ENCODE data around the gene BCOR. TPM values are rescaled to one million over a fixed set of nuclear protein-coding genes. Genes with fewer than 3 reads are reported as not detected.

BCOR gene
- total and polyA plus RNA-seq, 2 of the 13 experiments (the other 11 are each of a cell fraction or from before 2014, with no cell fraction given), result 14.3 to 15.2 TPM

DNA sequence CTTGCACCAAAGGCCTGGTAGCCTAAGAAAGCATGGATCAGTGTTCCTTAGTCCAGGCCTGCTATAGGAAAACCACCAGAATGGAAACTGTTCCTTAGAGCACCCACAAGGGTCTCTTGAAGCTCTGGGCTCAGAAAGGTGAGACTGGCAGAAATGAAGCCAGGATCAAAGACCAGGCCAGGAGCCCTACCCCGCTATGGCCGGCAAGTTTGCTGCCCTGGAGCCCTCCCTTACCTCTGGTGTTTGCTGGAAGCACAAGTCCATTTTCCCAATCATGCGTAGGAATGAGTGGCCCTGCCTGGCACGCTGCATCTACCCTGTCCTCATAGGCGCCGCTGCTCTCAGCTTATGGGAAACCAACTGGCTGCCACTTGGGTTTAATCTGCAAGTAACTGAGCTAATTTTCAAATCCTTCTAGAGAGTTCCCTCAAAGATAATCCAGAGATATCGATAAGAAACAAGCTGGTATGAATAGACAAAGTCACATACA, 37.4 kb downstream of the BCOR start:
- intact Hi-C loops (cut with micrococcal nuclease; ENCODE audit: unreplicated experiment), result no loop called here
- POLR2A ChIA-PET, result no interaction called here
- TF ChIP-seq, protein P1, sequence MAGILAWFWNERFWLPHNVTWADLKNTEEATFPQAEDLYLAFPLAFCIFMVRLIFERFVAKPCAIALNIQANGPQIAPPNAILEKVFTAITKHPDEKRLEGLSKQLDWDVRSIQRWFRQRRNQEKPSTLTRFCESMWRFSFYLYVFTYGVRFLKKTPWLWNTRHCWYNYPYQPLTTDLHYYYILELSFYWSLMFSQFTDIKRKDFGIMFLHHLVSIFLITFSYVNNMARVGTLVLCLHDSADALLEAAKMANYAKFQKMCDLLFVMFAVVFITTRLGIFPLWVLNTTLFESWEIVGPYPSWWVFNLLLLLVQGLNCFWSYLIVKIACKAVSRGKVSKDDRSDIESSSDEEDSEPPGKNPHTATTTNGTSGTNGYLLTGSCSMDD (CRISPR knock-in tag; IDR thresholded peaks at IDR 0.05), result no peak
- TF ChIP-seq ZBTB43 (CRISPR knock-in tag; conservative IDR thresholded peaks at IDR 0.05) (no peak), THYN1 (CRISPR knock-in tag; IDR thresholded peaks at IDR 0.05; ENCODE audit: borderline replicate concordance, low read depth) (no peak), CAMTA2 (CRISPR knock-in tag; IDR thresholded peaks at IDR 0.05; ENCODE audit: borderline replicate concordance) (no peak), ATF1 (CRISPR knock-in tag; IDR thresholded peaks at IDR 0.05) (no peak), ZNF503 (CRISPR knock-in tag; IDR thresholded peaks at IDR 0.05) (no peak), ZNF841 (CRISPR knock-in tag; IDR thresholded peaks at IDR 0.05; ENCODE audit: borderline replicate concordance) (no peak), ZNF782 (CRISPR knock-in tag; IDR thresholded peaks at IDR 0.05; ENCODE audit: borderline replicate concordance) (no peak), KLF12 (CRISPR knock-in tag; IDR thresholded peaks at IDR 0.05; ENCODE audit: borderline replicate concordance) (no peak), NFE2L1 (CRISPR knock-in tag; IDR thresholded peaks at IDR 0.05; ENCODE audit: borderline replicate concordance) (no peak), CEBPZ (IDR thresholded peaks at IDR 0.05; ENCODE audit: low read length) (no peak), ZNF558 (CRISPR knock-in tag; IDR thresholded peaks at IDR 0.05; ENCODE audit: borderline replicate concordance) (no peak), ZNF616 (CRISPR knock-in tag; IDR thresholded peaks at IDR 0.05; ENCODE audit: low read depth) (no peak), NR2F6 (IDR thresholded peaks at IDR 0.05) (no peak), NR2F6 (CRISPR knock-in tag; IDR thresholded peaks at IDR 0.05) (no peak), REXO4 (CRISPR knock-in tag; IDR thresholded peaks at IDR 0.05; ENCODE audit: borderline replicate concordance) (no peak)
- TF ChIP-seq, protein P2, sequence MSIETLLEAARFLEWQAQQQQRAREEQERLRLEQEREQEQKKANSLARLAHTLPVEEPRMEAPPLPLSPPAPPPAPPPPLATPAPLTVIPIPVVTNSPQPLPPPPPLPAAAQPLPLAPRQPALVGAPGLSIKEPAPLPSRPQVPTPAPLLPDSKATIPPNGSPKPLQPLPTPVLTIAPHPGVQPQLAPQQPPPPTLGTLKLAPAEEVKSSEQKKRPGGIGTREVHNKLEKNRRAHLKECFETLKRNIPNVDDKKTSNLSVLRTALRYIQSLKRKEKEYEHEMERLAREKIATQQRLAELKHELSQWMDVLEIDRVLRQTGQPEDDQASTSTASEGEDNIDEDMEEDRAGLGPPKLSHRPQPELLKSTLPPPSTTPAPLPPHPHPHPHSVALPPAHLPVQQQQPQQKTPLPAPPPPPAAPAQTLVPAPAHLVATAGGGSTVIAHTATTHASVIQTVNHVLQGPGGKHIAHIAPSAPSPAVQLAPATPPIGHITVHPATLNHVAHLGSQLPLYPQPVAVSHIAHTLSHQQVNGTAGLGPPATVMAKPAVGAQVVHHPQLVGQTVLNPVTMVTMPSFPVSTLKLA (IDR thresholded peaks at IDR 0.05), result no peak

More for the DNA sequence above, 37.4 kb downstream of the BCOR start:
- no peak overlapping the region for H3K4me3 ChIP-seq (replicated peaks in 1 of 3; ENCODE audit: insufficient read depth in 1 of 3, low read depth in 2 of 3, low read length in 3 of 3)
- H3K9ac ChIP-seq (ENCODE audit: insufficient read depth, low read depth, low read length), result no peak overlapping the region
- H3K4me2 ChIP-seq (ENCODE audit: low read depth, low read length), result no peak overlapping the region
- H4K20me1 ChIP-seq (ENCODE audit: insufficient read depth, low read length), result no peaks in the 10 kb centered on the region
- no peaks in the 10 kb centered on the region for H3K27me3 ChIP-seq (ENCODE audit: control insufficient read depth in 1 of 2, insufficient read depth in 2 of 2, low read length in 2 of 2)
- ATAC-seq (no peak), FAIRE-seq (no peak), DNase-seq (ENCODE audit: low spot score) (no peak)
- BruUV-seq (replicated peaks), result no TSS peak
- CTCF ChIA-PET (ENCODE audit: low intra/inter-chr PET ratio, low total read pairs), result no interaction called here
- peaks cover 11 to 61% of the 10 kb centered on the region in 2 experiments for H3K36me3 ChIP-seq (replicated peaks in 1 of 2; ENCODE audit: control insufficient read depth in 1 of 2, insufficient read depth in 2 of 2, low read length in 2 of 2)
- no peak overlapping the region for H2AFZ ChIP-seq (ENCODE audit: low read length)
- H3K79me2 ChIP-seq (ENCODE audit: insufficient read depth, low read length), result no peaks in the 10 kb centered on the region
- in situ Hi-C loops (cut with HindIII; ENCODE audit: extremely low pct_ligation_motif_present, low pct_unique_long_range_greater_than_20kb), result no loop called here
- H3K9me3 ChIP-seq (ENCODE audit: low read length), result no peaks in the 10 kb centered on the region
- 100% methylated on average over 2 of the region's 7 CpGs for WGBS (ENCODE audit: low lambda C conversion rate)
- no peak overlapping the region for H3K27ac ChIP-seq (ENCODE audit: extremely low read length, insufficient read depth, low read length)
- H3K4me1 ChIP-seq (ENCODE audit: insufficient read depth, low read length), result peaks cover 9% of the 10 kb centered on the region
